GM18951 (cell line): ENCODE results near the gene C21orf58.

Experiments
- POLR2A ChIP-seq: IDR thresholded peaks from 4 replicates; pipeline ENCODE4 v1.6.1; 2011; ENCODE audit warnings: mild to moderate bottlenecking; ENCODE audit not compliant: insufficient read length, insufficient read depth; ENCODE audit errors: extremely low read depth
- in situ Hi-C: fragments of 300-500 bp; cut with MboI; formaldehyde crosslinking; loops from one replicate; pipeline ENCODE4 v1.12.0; 2022; ENCODE audit warnings: low sequenced_read_pairs, mixed read lengths, inconsistent platforms; ENCODE audit not compliant: unreplicated experiment

The C21orf58 gene

DNA sequence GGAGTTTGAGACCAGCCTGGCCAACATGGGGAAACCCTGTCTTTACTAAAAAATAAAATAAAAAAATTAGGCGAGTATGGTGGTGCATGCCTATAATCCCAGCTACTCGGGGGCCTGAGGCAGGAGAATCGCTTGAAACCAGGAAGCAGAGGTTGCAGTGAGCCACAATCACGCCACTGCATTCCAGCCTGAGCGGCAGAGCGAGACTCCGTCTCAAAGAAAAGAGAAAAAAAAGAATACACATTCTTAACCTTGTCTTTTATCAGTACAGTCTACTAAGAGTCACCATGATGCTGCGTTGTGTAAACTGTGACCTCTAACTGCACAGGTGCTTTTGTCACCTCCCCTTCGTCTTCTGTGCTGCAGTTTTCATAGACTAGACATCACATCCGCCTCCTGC is 37.5 kb upstream of the C21orf58 start:
- no peak for TF ChIP-seq POLR2A
- in situ Hi-C loops, result no loop called here

GRCh38 chr21:46357684-46358425 is 34.2 kb upstream of the C21orf58 start:
- TF ChIP-seq POLR2A, result no peak
- in situ Hi-C loops, result no loop called here

GRCh38 chr21:46357335-46357604 is 33.6 kb upstream of the C21orf58 start:
- no peak for TF ChIP-seq POLR2A
- in situ Hi-C loops, result no loop called here

DNA sequence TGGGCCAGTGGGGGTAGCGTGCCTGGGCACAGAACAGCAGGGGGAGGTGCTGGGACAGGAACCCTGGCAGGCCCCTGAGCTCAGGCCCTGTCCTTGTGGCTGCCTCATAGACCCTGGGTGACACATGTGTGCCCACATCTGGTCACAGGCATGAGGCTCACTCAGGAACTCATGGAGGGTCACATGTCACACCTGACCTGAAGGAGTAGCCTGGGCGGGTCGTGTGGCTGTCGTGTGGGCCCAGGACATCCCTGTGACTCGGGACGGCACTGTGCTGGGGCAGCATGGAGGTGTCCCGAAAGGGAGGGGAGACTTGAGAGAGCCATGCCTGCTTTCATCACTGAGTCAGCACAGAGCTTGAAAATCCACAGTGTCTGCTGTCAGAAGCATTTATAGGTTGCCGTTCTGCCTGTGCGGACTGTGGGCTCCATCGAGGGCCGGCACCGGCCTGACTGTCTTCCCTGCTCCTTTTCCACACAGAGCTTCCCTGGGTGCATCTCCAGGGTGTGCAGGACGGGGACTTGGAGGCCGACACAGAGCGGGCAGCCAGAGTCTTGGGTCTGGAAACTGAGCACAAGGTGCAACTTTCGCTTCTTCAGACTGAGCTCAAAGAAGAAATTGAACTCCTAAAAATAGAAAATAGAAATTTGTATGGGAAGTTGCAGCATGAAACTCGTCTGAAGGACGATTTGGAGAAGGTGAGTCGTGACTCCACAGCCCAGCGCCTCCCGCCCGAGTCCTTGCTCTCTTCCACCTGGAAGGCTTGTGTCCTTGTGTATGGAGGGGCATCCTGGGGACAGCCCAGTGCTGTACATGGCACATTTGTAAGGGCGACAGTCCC is 33.0 kb upstream of the C21orf58 start:
- in situ Hi-C loops, result no loop called here
- no peak for TF ChIP-seq POLR2A

DNA sequence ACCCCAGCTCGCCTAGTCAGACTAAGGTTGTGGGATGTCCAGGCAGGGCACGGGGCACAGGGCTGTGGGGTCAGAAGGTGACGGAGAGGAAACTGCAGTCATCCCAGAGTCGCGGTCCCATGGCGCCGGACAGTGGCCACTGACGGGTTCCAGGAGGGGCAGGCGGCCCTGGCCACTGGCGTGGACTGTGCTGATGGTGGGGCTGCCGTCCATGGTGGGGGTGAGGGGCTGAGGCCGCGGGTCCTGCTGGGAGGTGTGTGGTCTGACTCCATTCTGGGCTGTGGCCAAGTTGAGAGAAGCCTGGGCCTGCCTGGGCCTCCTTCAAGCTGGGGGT is 32.3 kb upstream of the C21orf58 start:
- no peak for TF ChIP-seq POLR2A
- in situ Hi-C loops, result no loop called here

- TF ChIP-seq POLR2A, result no peak
- in situ Hi-C loops, result no loop called here
Observed at GRCh38 chr21:46355161-46356004, 31.7 kb upstream of the C21orf58 start.

DNA sequence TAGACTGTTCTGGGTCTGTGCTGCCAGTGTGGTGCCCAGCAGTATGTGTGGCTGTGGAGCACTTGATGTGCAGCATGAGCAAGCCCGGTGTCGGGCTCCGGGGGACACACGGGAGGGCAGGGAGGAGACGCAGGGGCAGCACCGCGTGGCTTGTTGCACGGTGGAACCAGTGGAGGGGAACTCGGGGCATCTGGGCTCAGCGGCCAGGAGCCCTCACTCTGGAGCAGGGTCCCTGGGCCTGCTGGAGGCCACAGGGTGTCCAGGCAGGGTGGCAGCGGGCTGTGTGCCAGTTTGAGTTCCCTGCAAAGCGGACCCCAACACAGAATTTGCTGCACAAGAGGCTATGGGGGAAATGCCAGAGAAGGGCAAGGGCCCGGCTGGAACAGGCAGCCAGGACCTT is 30.8 kb upstream of the C21orf58 start:
- no peak for TF ChIP-seq POLR2A
- in situ Hi-C loops, result no loop called here

GRCh38 chr21:46354046-46354445 is 30.4 kb upstream of the C21orf58 start:
- TF ChIP-seq POLR2A, result no peak
- in situ Hi-C loops, result no loop called here

GRCh38 chr21:46352913-46353312 is 29.2 kb upstream of the C21orf58 start:
- in situ Hi-C loops, result no loop called here
- TF ChIP-seq POLR2A, result no peak

GRCh38 chr21:46352164-46352515 is 28.5 kb upstream of the C21orf58 start:
- in situ Hi-C loops, result no loop called here
- no peak for TF ChIP-seq POLR2A

DNA sequence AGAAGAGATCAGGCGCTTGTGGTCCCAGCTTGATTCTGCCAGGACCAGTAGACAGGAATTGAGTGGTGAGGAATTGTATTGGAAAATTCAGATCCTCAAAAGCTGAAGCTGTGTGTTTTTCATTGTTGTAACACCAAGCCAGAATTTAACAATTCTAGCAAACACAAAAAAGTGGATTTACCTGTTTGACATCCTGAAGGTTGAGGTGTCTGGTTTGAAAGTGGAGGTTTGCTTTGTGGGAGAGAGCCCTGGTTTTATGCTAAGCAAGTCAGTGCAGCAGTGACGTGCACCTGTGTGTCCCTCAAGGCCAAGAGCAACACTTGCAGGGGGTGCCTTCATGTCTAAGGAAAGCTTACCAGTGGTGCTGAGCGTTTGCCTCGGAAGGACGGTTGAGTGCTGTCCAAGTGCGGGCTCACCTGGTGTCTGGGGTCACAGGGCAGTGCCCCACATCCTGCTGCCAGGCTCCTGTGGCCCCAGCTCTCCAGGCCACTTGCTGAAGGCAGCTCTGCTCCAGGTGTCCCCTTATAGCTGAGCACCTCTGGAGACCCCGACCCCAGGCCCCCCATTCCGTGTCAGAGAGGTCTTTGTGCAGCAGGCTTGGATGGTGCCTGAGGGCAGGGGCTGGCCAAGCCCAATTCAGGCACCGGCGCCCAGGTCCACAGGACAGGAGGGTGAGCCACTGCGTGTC is 27.9 kb upstream of the C21orf58 start:
- no peak for TF ChIP-seq POLR2A
- in situ Hi-C loops, result no loop called here

DNA sequence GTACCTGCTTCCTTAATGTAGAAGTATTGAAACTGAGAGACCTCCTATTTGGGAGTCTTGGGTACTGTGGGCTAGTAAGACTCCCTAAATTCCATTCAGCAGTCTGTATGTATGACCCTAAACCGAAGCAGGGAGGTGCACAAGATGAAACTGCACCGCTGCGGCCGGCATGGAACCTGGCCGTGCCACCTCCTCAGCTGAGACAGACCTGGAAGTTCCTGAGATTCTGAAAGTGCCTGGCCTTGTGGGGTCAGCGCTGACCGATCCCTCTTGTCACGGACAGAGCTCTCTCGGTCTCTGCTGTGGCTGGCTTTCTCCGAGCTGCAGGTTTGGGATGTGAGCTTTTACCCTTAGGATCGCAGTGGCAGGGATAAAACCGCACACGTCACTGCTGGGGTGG is 27.3 kb upstream of the C21orf58 start:
- TF ChIP-seq POLR2A, result no peak
- in situ Hi-C loops, result no loop called here

GRCh38 chr21:46350571-46350970 is 26.9 kb upstream of the C21orf58 start:
- in situ Hi-C loops, result no loop called here

More at GRCh38 chr21:46350571-46350970, 26.9 kb upstream of the C21orf58 start:
- no peak for TF ChIP-seq POLR2A
